Fibroblast of lung (primary cell): ENCODE results near the gene ACSF2. TPM values are rescaled to one million over a fixed set of nuclear protein-coding genes. Genes with fewer than 3 reads are reported as not detected.

Source experiments
- DNase-seq, 2 donors: peaks; one replicate each; pipeline versions ENCODE4 v3.0.0 to v3.0.0-alpha.2; 2010; ENCODE audit warnings: low read depth in 2 of 2
- H2AFZ ChIP-seq: 2 replicates; pipeline ENCODE4 v1.5.1; 2012; ENCODE audit warnings: low read length, control low read depth, inconsistent platforms
- H3K27ac ChIP-seq: 2 replicates; pipeline ENCODE4 v1.5.1; 2011; ENCODE audit warnings: low read length, control low read depth; ENCODE audit not compliant: insufficient read depth
- H3K27me3 ChIP-seq: 2 replicates; pipeline ENCODE4 v1.5.1; 2011; ENCODE audit warnings: mild to moderate bottlenecking, low read length; ENCODE audit not compliant: control insufficient read depth, insufficient read depth
- H3K36me3 ChIP-seq: 2 replicates; pipeline ENCODE4 v1.5.1; 2011; ENCODE audit warnings: low read length; ENCODE audit not compliant: control insufficient read depth, insufficient read depth
- H3K4me1 ChIP-seq: 2 replicates; pipeline ENCODE4 v1.5.1; 2011; ENCODE audit warnings: low read length; ENCODE audit not compliant: control insufficient read depth, insufficient read depth; ENCODE audit errors: extremely low read depth
- H3K4me2 ChIP-seq: 2 replicates; pipeline ENCODE4 v1.5.1; 2011; ENCODE audit warnings: low read length, control low read depth; ENCODE audit not compliant: insufficient read depth; ENCODE audit errors: extremely low read depth
- H3K4me3 ChIP-seq, 4 experiments: fragments of 200-600 bp in 1 of 4; sonication (generic) in 1 of 4; replicated peaks in 1 of 4; 2 replicates each; pipeline ENCODE4 v1.5.1; 2011 to 2016; ENCODE audit warnings: low read length in 4 of 4, low read depth in 3 of 4, mild to moderate bottlenecking in 3 of 4, control low read depth in 2 of 4, inconsistent platforms in 1 of 4, mixed read lengths in 1 of 4; ENCODE audit not compliant: insufficient read depth in 1 of 4; ENCODE audit errors: control extremely low read depth in 1 of 4
- H3K79me2 ChIP-seq: 2 replicates; pipeline ENCODE4 v1.5.1; 2012; ENCODE audit warnings: mild to moderate bottlenecking, low read length, inconsistent platforms; ENCODE audit not compliant: control insufficient read depth, insufficient read depth
- H3K9ac ChIP-seq: 2 replicates; pipeline ENCODE4 v1.5.1; 2011; ENCODE audit warnings: mild to moderate bottlenecking, low read length, control low read depth; ENCODE audit not compliant: insufficient read depth
- H3K9me3 ChIP-seq: 2 replicates; pipeline ENCODE4 v1.5.1; 2012; ENCODE audit warnings: low read depth, low read length; ENCODE audit not compliant: control insufficient read depth, insufficient read depth
- H4K20me1 ChIP-seq: 2 replicates; pipeline ENCODE4 v1.5.1; 2011; ENCODE audit warnings: low read length; ENCODE audit not compliant: control insufficient read depth, insufficient read depth; ENCODE audit errors: extremely low read depth
- CTCF ChIP-seq, 2 donors: IDR thresholded peaks in 1 of 2; conservative IDR thresholded peaks in 1 of 2; 1 replicate in 1 of 2; 2 replicates in 1 of 2; pipeline ENCODE4 v1.5.1; 2011 to 2012; ENCODE audit warnings: low read length in 2 of 2, control low read depth in 1 of 2, inconsistent platforms in 1 of 2, low read depth in 1 of 2, mild to moderate bottlenecking in 1 of 2
- EZH2 ChIP-seq: IDR thresholded peaks from 2 replicates; pipeline ENCODE4 v1.5.1; 2012; ENCODE audit warnings: low read length, control low read depth, mild to moderate bottlenecking; ENCODE audit errors: missing control alignments
- polyA plus RNA-seq, 2 donors: library from polyadenylated mRNA; depleted of rRNA in 1 of 2; stranded (reverse) in 1 of 2; unstranded in 1 of 2; fragments of >200 nt; gene quantifications; 2 replicates each; pipeline ENCODE4 v1.2.1, GENCODE V29; 2011 to 2012; ENCODE audit warnings: missing spikeins in 1 of 2
- total RNA-seq: library from RNA; depleted of rRNA; stranded (reverse); fragments of >200 nt; gene quantifications from 2 replicates; pipeline ENCODE4 v1.2.1, GENCODE V29; 2014

Gene ACSF2
- total and polyA plus RNA-seq, 2 donors (not counting 1 experiment from before 2014, with no cell fraction given), result 16.5 to 23.6 TPM

DNA sequence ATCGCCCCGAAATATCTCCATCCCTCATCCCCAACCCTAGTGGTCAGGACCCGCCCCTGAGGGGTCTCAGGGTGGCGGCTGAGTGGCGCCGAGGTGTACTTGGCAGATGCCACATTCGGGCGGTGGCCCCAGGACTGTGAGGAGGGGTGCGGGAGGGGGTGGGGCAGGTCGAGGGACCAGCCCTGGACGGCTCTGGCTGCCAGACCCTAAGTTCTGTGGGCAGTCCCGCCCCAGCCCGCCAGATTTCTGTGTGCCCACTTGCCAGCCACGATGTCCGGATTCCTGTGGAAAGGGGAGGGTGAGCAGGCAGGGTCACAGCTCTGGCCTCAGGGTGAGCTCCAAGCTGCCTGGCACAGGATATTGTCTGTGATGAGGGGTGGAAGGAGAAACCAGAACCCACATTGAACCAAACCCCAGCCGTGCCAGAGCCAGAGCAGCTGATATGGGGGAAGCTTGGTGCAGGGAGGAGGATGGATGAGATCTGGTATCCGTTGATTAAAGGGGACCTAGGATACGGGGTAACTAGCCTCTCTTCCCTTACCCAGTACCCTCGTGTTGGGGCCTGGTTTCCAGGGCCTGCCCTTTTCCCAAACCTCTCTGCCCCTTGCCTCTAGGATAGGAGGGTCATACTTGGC lies 43.8 kb downstream of the ACSF2 start:
- TF ChIP-seq EZH2 (no peak), CTCF (conservative IDR thresholded peaks at IDR 0.05 in 1 of 2, IDR thresholded peaks at IDR 0.05 in 1 of 2; ENCODE audit: low read depth in 1 of 2, low read length in 2 of 2) (no peak)
- Histone ChIP-seq H3K9me3 (no peaks in the 10 kb centered on the region), H4K20me1 (no peaks in the 10 kb centered on the region), H3K27ac (no peak overlapping the region), H3K79me2 (no peaks in the 10 kb centered on the region), H3K9ac (no peak overlapping the region), H2AFZ (no peak overlapping the region), H3K27me3 (peaks cover 20% of the 10 kb centered on the region), H3K4me1 (no peaks in the 10 kb centered on the region), H3K4me2 (no peak overlapping the region), H3K36me3 (no peaks in the 10 kb centered on the region), H3K4me3 (no peak overlapping the region)
- no peak for DNase-seq

DNA sequence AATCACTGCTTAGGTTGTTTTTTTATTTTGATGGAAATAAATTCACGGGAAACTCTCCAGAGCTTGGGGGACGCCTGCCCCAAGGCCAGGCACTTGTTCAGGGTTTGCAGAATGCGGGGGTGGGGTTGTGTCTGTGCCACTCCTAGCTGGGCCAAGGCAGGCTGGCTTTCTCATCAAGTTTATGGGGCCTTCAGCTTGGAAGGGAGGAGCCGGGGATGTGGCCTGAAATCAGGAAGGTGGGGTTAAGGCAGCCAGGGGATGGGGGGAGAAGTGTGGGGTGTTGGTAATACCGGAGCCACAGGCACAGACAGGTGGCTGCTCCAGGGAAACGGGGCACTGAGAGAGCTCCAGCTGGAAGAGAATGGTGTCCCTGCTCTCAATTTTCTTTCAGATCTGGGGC lies 44.4 kb downstream of the ACSF2 start:
- Histone ChIP-seq H3K9ac (no peak overlapping the region), H3K9me3 (no peaks in the 10 kb centered on the region), H3K27me3 (peaks cover 21% of the 10 kb centered on the region), H3K4me2 (no peak overlapping the region), H2AFZ (no peak overlapping the region), H3K4me3 (no peak overlapping the region), H3K4me1 (no peaks in the 10 kb centered on the region), H4K20me1 (no peaks in the 10 kb centered on the region), H3K27ac (no peak overlapping the region), H3K36me3 (no peaks in the 10 kb centered on the region), H3K79me2 (no peaks in the 10 kb centered on the region)
- TF ChIP-seq EZH2 (no peak), CTCF (conservative IDR thresholded peaks at IDR 0.05 in 1 of 2, IDR thresholded peaks at IDR 0.05 in 1 of 2; ENCODE audit: low read depth in 1 of 2, low read length in 2 of 2) (no peak)
- no peak for DNase-seq

DNA sequence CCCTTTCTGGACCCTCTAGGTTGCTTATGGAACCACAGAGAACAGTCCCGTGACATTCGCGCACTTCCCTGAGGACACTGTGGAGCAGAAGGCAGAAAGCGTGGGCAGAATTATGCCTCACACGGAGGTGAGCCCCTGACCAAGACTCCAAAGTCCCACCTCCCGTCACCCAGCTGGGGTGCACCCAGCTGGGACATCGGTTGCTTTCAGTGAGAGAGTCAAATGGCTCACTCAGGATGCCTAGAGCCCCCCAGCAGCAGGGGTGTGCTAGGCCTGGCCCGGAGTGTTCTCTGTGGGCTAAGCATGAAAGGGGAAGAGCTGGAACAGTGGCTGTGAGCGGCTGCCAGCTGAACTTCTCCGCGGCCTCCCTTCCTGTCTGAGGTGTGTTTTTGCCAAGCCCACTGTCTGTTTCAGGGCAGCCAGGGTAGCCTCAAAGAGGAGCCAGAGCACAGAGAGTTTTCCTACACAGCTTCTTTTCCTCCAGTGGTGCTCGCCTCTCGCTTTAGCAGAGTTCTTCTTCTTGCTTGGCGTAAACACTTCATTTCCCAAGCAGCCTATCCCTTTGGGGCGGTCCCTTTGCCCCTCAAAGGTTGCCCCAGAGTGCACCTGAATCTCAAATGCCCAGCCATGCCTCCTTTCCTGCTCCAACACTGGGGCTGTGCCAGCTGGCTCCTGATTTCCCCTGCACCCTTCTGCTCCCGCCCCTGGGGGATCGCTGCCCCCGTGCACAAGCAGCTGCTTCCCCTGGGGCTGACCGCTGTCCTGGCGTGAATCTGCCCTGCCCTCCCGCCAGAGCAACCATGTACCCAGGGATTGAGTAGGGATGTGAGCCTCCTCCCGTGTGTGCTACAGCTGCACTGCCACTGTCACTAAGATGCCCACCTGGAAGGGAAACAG lies 45.2 kb downstream of the ACSF2 start:
- no peak for TF ChIP-seq EZH2
- TF ChIP-seq CTCF (conservative IDR thresholded peaks at IDR 0.05 in 1 of 2, IDR thresholded peaks at IDR 0.05 in 1 of 2; ENCODE audit: low read depth in 1 of 2, low read length in 2 of 2), result no peak
- Histone ChIP-seq H3K4me1 (no peaks in the 10 kb centered on the region), H3K79me2 (no peaks in the 10 kb centered on the region), H3K4me2 (no peak overlapping the region), H3K9me3 (no peaks in the 10 kb centered on the region), H4K20me1 (no peaks in the 10 kb centered on the region), H3K36me3 (no peaks in the 10 kb centered on the region), H3K9ac (no peak overlapping the region), H3K4me3 (no peak overlapping the region), H3K27me3 (peaks cover 23% of the 10 kb centered on the region), H3K27ac (no peak overlapping the region), H2AFZ (no peak overlapping the region)
- no peak for DNase-seq
